Measurements from ENCODE around the gene FLOT1. TPM values are rescaled to one million over a fixed set of nuclear protein-coding genes. Genes with fewer than 3 reads are reported as not detected.

Gene FLOT1
- total RNA-seq, 4 donors from 2014 or later, result 115 to 214 (median 166) TPM

GRCh38 chr6:30703011-30703410 is 39.5 kb downstream of the FLOT1 start:
- Histone ChIP-seq H3K27me3 (no peaks in the 10 kb centered on the region), H3K27ac (replicated peaks in 1 of 4) (no peak overlapping the region), H3K4me3 (no peak overlapping the region), H3K36me3 (peaks cover 12 to 87% (median 65%) of the 10 kb centered on the region in 4 donors), H3K9me3 (no peaks in the 10 kb centered on the region), H3K4me1 (peaks cover 0 to 3% (median 0%) of the 10 kb centered on the region in 4 donors)
- WGBS, result 99% methylated on average over 10 of the region's 10 CpGs
- no peak for DNase-seq (ENCODE audit: extremely low spot score)
- TF ChIP-seq EP300 (IDR thresholded peaks at IDR 0.05) (no peak), POLR2A (IDR thresholded peaks at IDR 0.05; ENCODE audit: low read depth) (no peak), POLR2AphosphoS5 (IDR thresholded peaks at IDR 0.05) (no peak)
- TF ChIP-seq, protein P1, sequence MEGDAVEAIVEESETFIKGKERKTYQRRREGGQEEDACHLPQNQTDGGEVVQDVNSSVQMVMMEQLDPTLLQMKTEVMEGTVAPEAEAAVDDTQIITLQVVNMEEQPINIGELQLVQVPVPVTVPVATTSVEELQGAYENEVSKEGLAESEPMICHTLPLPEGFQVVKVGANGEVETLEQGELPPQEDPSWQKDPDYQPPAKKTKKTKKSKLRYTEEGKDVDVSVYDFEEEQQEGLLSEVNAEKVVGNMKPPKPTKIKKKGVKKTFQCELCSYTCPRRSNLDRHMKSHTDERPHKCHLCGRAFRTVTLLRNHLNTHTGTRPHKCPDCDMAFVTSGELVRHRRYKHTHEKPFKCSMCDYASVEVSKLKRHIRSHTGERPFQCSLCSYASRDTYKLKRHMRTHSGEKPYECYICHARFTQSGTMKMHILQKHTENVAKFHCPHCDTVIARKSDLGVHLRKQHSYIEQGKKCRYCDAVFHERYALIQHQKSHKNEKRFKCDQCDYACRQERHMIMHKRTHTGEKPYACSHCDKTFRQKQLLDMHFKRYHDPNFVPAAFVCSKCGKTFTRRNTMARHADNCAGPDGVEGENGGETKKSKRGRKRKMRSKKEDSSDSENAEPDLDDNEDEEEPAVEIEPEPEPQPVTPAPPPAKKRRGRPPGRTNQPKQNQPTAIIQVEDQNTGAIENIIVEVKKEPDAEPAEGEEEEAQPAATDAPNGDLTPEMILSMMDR (IDR thresholded peaks at IDR 0.05), result no peak
- intact Hi-C loops (cut with DNase I), result no loop called here

- no peak overlapping the region for H3K4me3 ChIP-seq
- no peak overlapping the region for H3K27ac ChIP-seq (replicated peaks in 1 of 4)
- no peaks in the 10 kb centered on the region for H3K27me3 ChIP-seq
- WGBS, result 62% methylated on average over 4 of the region's 4 CpGs
- peaks cover 0 to 7% (median 3%) of the 10 kb centered on the region in 4 donors for H3K4me1 ChIP-seq
- DNase-seq (ENCODE audit: extremely low spot score), result no peak
- intact Hi-C loops (cut with DNase I), result no loop called here
- TF ChIP-seq POLR2AphosphoS5 (IDR thresholded peaks at IDR 0.05), result no peak
- TF ChIP-seq POLR2A (IDR thresholded peaks at IDR 0.05; ENCODE audit: low read depth), result no peak
- no peak for TF ChIP-seq EP300 (IDR thresholded peaks at IDR 0.05)
- TF ChIP-seq, protein P1 (IDR thresholded peaks at IDR 0.05), result no peak
- peaks cover 6 to 62% (median 43%) of the 10 kb centered on the region in 4 donors for H3K36me3 ChIP-seq
- H3K9me3 ChIP-seq, result no peaks in the 10 kb centered on the region
Observed at GRCh38 chr6:30700340-30700739, 42.1 kb downstream of the FLOT1 start.

- Histone ChIP-seq H3K4me3 (no peak overlapping the region), H3K4me1 (peaks cover 2 to 16% (median 8%) of the 10 kb centered on the region in 4 donors), H3K27me3 (no peaks in the 10 kb centered on the region), H3K27ac (replicated peaks in 1 of 4) (no peak overlapping the region), H3K9me3 (no peaks in the 10 kb centered on the region), H3K36me3 (peaks cover 0 to 24% (median 12%) of the 10 kb centered on the region in 4 donors)
- no peak for TF ChIP-seq POLR2AphosphoS5 (IDR thresholded peaks at IDR 0.05)
- TF ChIP-seq, protein P1 (IDR thresholded peaks at IDR 0.05), result no peak
- no peak for TF ChIP-seq EP300 (IDR thresholded peaks at IDR 0.05)
- TF ChIP-seq POLR2A (IDR thresholded peaks at IDR 0.05; ENCODE audit: low read depth), result no peak
- WGBS, result 95% methylated on average over 5 of the region's 5 CpGs
- intact Hi-C loops (cut with DNase I), result no loop called here
- DNase-seq (ENCODE audit: extremely low spot score), result no peak
Observed at GRCh38 chr6:30696432-30696831, 46.1 kb downstream of the FLOT1 start.

- Histone ChIP-seq H3K9me3 (no peaks in the 10 kb centered on the region), H3K4me3 (peak overlapping the region; percentile 70 to 77 (median 72)), H3K27ac (replicated peaks in 1 of 4) (peak overlapping the region; percentile 95 to 99 (median 97)), H3K36me3 (no peaks in the 10 kb centered on the region), H3K4me1 (peaks cover 32 to 55% (median 45%) of the 10 kb centered on the region in 4 donors), H3K27me3 (no peaks in the 10 kb centered on the region)
- TF ChIP-seq POLR2A (IDR thresholded peaks at IDR 0.05; ENCODE audit: low read depth), result no peak
- no peak for DNase-seq (ENCODE audit: extremely low spot score)
- intact Hi-C loops (cut with DNase I), result no loop called here
- WGBS, result 12% methylated on average over 8 of the region's 8 CpGs
Observed at GRCh38 chr6:30691208-30691847, 51.2 kb downstream of the FLOT1 start.

DNA sequence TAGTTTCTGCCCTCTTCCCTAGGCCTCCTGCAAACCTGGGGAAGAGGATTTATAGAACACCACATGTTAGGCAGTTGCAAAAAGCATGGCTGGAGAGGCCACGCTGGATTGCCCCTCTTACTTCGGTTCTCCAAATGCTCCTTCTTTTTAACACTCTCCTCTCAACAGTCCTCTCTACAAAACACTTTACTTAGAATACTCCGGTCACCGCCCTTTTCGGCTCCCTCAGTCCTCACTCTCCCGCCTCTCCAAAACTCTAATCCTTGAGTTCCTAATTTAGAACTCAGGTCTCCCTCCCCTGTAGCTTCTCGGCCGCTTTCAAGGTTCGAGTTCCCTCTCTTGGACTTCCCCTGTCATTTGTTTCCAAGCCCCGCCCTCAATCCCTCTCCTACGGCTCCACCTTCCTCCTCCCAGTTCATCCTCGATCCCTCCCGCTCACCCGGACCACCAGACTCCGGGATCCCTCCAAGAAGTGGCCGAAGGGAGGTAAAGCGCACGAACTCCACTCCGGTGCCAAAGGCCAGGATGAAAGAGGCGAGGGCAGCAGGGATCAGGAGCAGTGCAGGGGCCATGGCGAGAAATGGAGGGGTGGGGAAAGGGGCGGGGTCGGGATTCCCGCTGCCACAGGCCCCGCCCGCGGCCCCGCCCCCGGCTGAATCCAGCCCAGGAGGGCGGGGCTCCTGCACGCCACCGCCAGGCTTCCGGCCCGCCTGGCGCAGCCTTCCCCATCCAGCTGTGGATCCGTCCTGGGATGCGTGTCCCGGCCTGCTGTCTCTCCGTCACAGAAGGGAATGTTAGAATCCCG is 51.9 kb downstream of the FLOT1 start, which contains the start of gene NRM:
TSS of gene NRM (minus strand) at position 582 of the 805 bp plus-strand sequence. CDS start at position 572, 10 bp downstream.
- peak within 1 kb of the TSS; percentile 70 to 77 (median 72) for H3K4me3 ChIP-seq
- no peaks in the 10 kb centered on the region for H3K36me3 ChIP-seq
- under 1% methylated on average over 31 of the region's 40 CpGs for WGBS
- intact Hi-C loops (cut with DNase I), result no loop called here
- H3K4me1 ChIP-seq, result peaks cover 32 to 56% (median 48%) of the 10 kb centered on the region in 4 donors
- peak; percentile 97 for DNase-seq (ENCODE audit: extremely low spot score)
- H3K27me3 ChIP-seq, result no peaks in the 10 kb centered on the region
- TF ChIP-seq POLR2A (IDR thresholded peaks at IDR 0.05; ENCODE audit: low read depth), result no peak
- peak; percentile 76 to 88 for TF ChIP-seq POLR2AphosphoS5 (IDR thresholded peaks at IDR 0.05)
- peak within 1 kb of the TSS; percentile 95 to 99 (median 97) for H3K27ac ChIP-seq (replicated peaks in 1 of 4)
- H3K9me3 ChIP-seq, result no peaks in the 10 kb centered on the region

Data from esophagus muscularis mucosa (tissue), 4 donors.